Skeletal muscle tissue (tissue), 4 donors: ENCODE data around the gene SLC9A6. TPM values are rescaled to one million over a fixed set of nuclear protein-coding genes. Genes with fewer than 3 reads are reported as not detected.
"Not testable (repeated sequence)": the region's sequence is repeated elsewhere in the genome, so short reads cannot be mapped to it uniquely, and the experiment has no call there.

Experiments used
- H3K27ac ChIP-seq: one replicate; pipeline ENCODE4 v1.7.0; 2013; ENCODE audit warnings: mild to moderate bottlenecking, low read depth, low read length, inconsistent platforms
- H3K27me3 ChIP-seq, 3 donors: one replicate each; pipeline ENCODE4 v1.7.0; 2013; ENCODE audit warnings: low read length in 3 of 3; ENCODE audit not compliant: control insufficient read depth in 3 of 3, insufficient read depth in 3 of 3
- H3K36me3 ChIP-seq, 3 donors: one replicate each; pipeline ENCODE4 v1.7.0; 2013; ENCODE audit warnings: low read length in 3 of 3; ENCODE audit not compliant: control insufficient read depth in 3 of 3, insufficient read depth in 3 of 3
- H3K4me1 ChIP-seq, 3 donors: one replicate each; pipeline ENCODE4 v1.7.0; 2013; ENCODE audit warnings: low read length in 3 of 3, mild to moderate bottlenecking in 3 of 3; ENCODE audit not compliant: control insufficient read depth in 3 of 3, insufficient read depth in 3 of 3
- H3K4me3 ChIP-seq, 3 donors: one replicate each; pipeline ENCODE4 v1.7.0; 2013; ENCODE audit warnings: low read length in 3 of 3
- H3K9ac ChIP-seq, 3 donors: one replicate each; pipeline ENCODE4 v1.7.0; 2013; ENCODE audit warnings: low read length in 3 of 3, mild to moderate bottlenecking in 3 of 3, moderate library complexity in 2 of 3, low read depth in 1 of 3
- H3K9me3 ChIP-seq, 3 donors: one replicate each; pipeline ENCODE4 v1.7.0; 2013; ENCODE audit warnings: low read length in 3 of 3; ENCODE audit not compliant: control insufficient read depth in 3 of 3
- total RNA-seq: library from RNA; depleted of rRNA; stranded (reverse); fragments of >200 nt; gene quantifications from one replicate; pipeline ENCODE4 v1.2.3, GENCODE V29; 2014
- donor health status: Osteomylitis.

SLC9A6 gene
- total RNA-seq, 1 donor from 2014 or later: 12.5 TPM

DNA sequence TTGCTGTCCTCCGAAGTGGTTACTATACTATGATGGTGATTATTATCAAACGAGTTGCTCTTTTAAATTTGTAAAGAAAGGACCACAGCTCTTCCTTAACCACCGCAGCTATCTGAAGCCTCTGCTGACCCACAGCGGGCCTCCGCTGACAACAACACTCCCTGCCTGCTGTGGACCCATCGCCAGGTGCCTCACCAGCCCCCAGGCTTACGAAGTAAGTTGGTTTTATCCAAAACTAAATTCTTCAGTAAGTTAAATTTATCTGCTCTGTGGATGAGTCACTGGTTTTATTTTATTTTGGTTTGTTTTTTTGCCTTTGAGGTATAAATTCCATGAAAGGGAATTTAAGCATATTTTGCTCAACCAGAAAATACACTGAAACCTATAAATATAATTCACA lies 54.7 kb downstream of the SLC9A6 start:
- Histone ChIP-seq H3K4me1 (no peaks in the 10 kb centered on the region), H3K9me3 (no peaks in the 10 kb centered on the region), H3K4me3 (no peak overlapping the region), H3K27me3 (no peaks in the 10 kb centered on the region), H3K9ac (no peak overlapping the region), H3K36me3 (peaks cover 0 to 3% (median 0%) of the 10 kb centered on the region in 3 donors), H3K27ac (no peak overlapping the region)

DNA sequence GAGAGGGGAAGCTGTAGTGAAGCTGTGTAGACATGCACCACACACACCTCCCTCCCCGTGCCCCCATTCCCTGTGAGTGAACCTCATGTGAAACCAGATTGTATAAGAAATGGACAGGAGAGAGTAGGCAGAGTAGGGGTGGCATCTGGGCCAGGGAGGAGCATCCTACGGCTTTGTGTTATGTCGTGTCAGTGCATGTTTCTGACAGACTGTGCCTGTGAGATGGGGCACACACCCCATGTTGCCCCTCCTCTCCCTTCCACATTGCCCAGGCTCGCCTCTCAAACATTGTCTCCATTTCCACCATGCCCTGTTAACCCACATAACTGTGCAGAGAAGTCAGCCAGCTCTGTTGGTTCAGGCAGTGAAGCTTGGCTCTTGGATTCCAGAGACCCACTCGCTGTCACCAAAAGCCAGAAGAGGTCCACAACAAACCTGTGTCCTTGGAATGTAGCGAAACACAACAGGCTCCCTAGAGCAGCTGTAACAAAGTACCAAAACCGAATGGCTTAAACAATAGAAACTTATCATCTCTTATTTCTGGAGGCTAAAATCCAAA lies 56.1 kb downstream of the SLC9A6 start:
- no peaks in the 10 kb centered on the region for H3K4me1 ChIP-seq
- peaks cover 0 to 3% (median 0%) of the 10 kb centered on the region in 3 donors for H3K36me3 ChIP-seq
- H3K9me3 ChIP-seq: no peaks in the 10 kb centered on the region
- H3K4me3 ChIP-seq: no peak overlapping the region
- H3K27ac ChIP-seq: no peak overlapping the region
- no peaks in the 10 kb centered on the region for H3K27me3 ChIP-seq
- no peak overlapping the region for H3K9ac ChIP-seq

DNA sequence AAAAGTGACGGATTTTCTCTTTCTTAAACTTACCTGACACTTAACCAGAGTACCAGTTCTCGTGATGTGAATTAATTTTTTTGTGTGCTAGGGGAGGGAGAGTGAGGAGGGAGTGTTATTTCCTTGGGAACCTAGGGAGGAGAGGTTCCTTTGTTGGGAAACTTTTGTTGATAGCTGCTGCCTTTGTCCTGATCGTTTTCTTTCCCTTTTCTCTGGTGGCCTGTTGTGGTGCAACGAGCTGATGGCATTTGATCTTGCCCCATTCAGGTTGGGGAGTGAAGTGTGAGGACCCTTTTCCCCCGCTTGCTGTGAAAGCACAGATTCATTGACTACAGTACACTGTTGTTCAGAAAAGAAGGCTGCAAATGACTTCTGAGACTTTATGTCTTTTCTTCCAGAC lies 59.8 kb downstream of the SLC9A6 start:
- H3K27ac ChIP-seq: no peak overlapping the region
- no peak overlapping the region for H3K9ac ChIP-seq
- H3K36me3 ChIP-seq: peaks cover 0 to 3% (median 0%) of the 10 kb centered on the region in 3 donors
- no peak overlapping the region for H3K4me3 ChIP-seq
- peaks cover 3 to 8% (median 5%) of the 10 kb centered on the region in 3 donors for H3K4me1 ChIP-seq
- no peaks in the 10 kb centered on the region for H3K9me3 ChIP-seq
- peaks cover 0 to 3% (median 0%) of the 10 kb centered on the region in 3 donors for H3K27me3 ChIP-seq

DNA sequence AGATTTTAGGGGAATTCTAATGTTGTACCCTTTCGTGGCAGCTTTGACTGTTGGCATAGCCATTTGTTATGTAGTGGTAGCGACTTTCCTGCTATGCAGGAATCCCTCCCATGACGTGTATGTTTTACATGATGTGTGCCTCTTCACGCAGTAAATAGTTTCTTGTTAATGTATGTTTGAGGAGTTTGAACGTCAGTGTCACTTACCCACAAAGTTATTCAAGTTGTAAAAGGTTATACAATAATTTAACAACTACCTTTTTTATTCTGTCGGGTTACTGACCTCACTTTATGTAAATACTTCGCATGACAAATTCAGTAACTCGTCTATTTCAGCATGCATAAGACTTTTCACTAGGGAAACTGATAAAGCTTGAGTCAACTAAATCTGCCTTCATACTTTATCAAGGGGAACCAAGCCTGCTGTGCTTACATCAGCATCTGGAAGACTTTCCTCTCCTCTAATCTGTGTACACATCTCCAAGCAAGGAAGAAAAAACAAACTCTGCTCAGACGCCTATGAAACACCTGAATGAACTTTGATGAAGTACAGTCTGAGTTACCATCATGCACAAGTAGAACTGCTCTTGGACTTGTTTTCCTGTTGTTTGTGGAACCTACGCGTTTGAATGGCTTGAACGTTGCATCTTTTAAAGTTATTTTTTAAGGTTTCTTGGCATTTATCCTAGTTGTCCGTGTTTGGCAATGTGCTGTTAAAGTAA lies 61.2 kb downstream of the SLC9A6 start:
- H3K4me3 ChIP-seq: no peak overlapping the region

DNA sequence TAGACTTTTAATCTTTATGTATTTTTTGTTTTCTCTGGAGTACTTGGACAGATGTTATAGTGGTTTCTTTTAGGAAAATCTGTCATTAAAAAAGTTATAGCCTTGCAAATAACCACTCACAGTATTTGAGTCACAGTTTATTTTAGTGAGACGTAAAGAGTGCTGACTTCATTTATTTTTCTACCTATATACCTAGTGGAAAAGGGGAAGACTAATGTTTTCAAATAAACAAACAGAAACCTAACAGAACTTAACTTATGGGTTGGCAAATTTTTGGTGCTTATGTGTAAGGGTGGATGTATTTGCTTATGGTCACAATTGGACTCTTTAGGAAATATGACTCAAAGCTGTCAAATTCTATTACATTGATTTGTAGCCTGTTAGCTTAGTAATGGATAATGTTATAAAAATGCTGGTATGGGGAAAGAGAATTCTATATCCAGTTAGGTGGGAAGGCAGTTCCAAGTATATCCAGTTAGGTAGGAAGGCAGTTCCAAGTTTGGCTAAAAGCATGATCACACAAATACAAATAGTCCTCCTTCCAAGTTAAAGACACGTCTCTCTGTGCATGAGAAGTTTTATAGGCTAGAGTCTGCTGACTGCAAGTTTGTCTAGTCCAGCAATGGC lies 61.9 kb downstream of the SLC9A6 start:
- Histone ChIP-seq H3K9ac (no peak overlapping the region), H3K4me3 (no peak overlapping the region)

More for the DNA sequence above, 61.2 kb downstream of the SLC9A6 start:
- Histone ChIP-seq H3K36me3 (no peaks in the 10 kb centered on the region), H3K27me3 (peaks cover 0 to 3% (median 0%) of the 10 kb centered on the region in 3 donors), H3K9ac (no peak overlapping the region), H3K27ac (peak overlapping the region; percentile 33), H3K4me1 (peaks cover 3 to 8% (median 5%) of the 10 kb centered on the region in 3 donors), H3K9me3 (no peaks in the 10 kb centered on the region)

DNA sequence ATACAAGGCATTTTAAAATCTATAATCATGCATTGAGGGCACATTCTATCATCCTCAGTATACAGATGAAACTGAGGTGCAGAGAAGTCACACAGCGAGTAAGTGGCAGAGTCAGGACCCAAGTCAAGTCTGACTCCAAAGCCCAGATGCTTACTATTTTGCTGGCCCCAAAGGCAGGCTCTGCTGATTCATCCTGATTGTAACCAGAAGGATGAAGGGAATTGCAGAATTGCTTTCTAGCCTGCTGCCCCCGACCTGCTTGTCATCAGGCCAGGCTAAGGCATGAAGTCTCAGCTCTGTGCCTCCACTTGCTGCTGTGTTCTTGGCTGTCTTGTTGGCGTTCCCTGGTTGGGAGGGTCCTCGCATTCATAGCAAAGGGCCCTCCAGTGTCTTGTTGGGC lies 62.7 kb downstream of the SLC9A6 start:
- Histone ChIP-seq H3K27ac (peak overlapping the region; percentile 33), H3K36me3 (no peaks in the 10 kb centered on the region), H3K9ac (no peak overlapping the region)

More for the DNA sequence above, 61.9 kb downstream of the SLC9A6 start:
- Histone ChIP-seq H3K9me3 (no peaks in the 10 kb centered on the region), H3K27ac (peak overlapping the region; percentile 33), H3K4me1 (peaks cover 3 to 8% (median 5%) of the 10 kb centered on the region in 3 donors), H3K36me3 (no peaks in the 10 kb centered on the region), H3K27me3 (peaks cover 0 to 3% (median 0%) of the 10 kb centered on the region in 3 donors)

DNA sequence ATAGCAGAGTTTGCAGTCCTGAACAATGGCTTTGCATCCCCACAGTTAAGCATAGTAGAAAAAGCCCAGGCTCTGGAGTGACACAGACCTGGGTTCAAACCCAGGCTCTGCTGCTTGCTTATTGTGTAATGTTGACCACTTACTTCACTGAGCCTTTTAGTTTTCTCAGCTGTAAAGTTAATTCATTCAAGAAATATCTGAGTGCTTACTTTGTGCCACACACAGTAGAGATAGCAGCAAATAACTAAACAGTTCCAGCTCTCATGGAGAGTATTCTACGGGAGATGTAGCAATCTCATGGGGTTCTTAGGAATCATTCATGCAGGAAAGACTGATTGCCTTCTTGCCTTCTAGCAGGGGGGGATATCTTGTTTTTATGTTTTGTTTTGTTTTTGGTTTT lies 63.2 kb downstream of the SLC9A6 start:
- H3K4me1 ChIP-seq: peaks cover 3 to 8% (median 5%) of the 10 kb centered on the region in 3 donors
- no peaks in the 10 kb centered on the region for H3K9me3 ChIP-seq
- no peak overlapping the region for H3K27ac ChIP-seq
- no peak overlapping the region for H3K4me3 ChIP-seq
- H3K9ac ChIP-seq: no peak overlapping the region
- no peaks in the 10 kb centered on the region for H3K36me3 ChIP-seq
- H3K27me3 ChIP-seq: peaks cover 0 to 3% (median 0%) of the 10 kb centered on the region in 3 donors

More for the DNA sequence above, 62.7 kb downstream of the SLC9A6 start:
- no peaks in the 10 kb centered on the region for H3K9me3 ChIP-seq
- H3K4me1 ChIP-seq: peaks cover 3 to 8% (median 5%) of the 10 kb centered on the region in 3 donors
- H3K27me3 ChIP-seq: peaks cover 0 to 3% (median 0%) of the 10 kb centered on the region in 3 donors
- H3K4me3 ChIP-seq: no peak overlapping the region

DNA sequence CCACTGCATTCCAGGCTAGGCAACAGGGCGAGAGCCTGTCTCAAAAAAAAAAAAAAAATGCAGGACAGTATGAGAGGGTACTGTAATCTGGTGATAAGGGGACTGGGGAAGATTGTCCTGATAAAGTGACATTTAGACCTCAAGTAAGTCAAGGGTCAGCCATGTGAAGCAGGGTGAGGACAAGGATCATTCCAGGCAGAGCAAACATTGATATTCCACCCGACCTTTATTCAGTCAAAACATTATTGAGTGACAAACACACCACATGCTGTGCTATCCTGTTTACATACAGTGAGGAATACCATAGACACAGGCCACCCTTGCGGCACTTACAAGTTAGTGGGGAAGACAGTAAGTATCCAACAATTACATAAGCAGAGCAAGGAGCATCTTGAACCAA lies 64.4 kb downstream of the SLC9A6 start:
- Histone ChIP-seq H3K27me3 (peaks cover 0 to 3% (median 0%) of the 10 kb centered on the region in 3 donors), H3K36me3 (no peaks in the 10 kb centered on the region), H3K4me3 (no peak overlapping the region), H3K4me1 (peaks cover 3 to 8% (median 5%) of the 10 kb centered on the region in 3 donors), H3K9me3 (no peaks in the 10 kb centered on the region), H3K27ac (no peak overlapping the region), H3K9ac (no peak overlapping the region)

DNA sequence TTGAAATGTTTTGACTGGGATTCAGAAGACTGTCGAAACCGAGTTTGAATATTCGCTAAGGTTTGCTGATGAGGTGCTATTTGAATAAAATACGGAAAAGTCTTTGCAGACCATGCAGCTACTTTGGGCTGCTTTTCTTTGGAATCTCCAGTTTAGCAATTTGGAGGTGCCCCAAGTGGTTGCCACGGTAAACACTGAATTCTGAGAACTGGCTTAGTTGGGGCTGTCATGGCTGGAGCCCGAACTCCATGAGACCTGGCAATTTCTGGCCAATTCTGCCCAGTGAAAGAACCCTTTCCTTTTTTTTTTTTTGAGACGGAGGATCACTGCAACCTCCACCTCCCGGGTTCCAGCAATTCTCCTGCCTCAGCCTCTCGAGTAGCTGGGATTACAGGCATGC lies 65.6 kb downstream of the SLC9A6 start:
- not testable (repeated sequence) for H3K27me3 ChIP-seq, H3K4me3 ChIP-seq, H3K27ac ChIP-seq, H3K9ac ChIP-seq, H3K36me3 ChIP-seq, H3K9me3 ChIP-seq
- H3K4me1 ChIP-seq: peaks cover 5 to 14% (median 8%) of the 10 kb centered on the region in 3 donors

DNA sequence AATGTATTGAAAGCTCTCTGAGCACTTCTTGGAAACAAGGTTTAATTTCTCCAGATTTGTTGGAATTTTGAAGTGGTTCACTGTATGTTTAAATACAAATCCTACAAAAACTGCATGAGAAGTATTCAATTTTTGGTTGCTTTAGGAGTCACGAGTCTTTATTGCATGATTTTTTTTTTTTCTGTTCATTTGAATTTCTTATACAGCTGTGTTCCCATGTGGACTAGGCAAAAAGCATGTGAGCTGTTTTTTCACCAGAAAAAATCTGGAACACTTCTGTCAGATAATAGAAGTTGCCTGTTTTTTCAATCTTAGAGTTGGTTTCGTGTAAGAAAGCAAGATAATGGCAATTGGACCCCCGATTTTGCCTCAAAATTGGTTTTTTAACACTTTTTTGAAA lies 66.4 kb downstream of the SLC9A6 start:
- Histone ChIP-seq H3K4me3 (no peak overlapping the region), H3K9me3 (no peaks in the 10 kb centered on the region), H3K27ac (no peak overlapping the region), H3K36me3 (no peaks in the 10 kb centered on the region), H3K27me3 (peaks cover 0 to 3% (median 0%) of the 10 kb centered on the region in 3 donors), H3K4me1 (peaks cover 9 to 17% (median 13%) of the 10 kb centered on the region in 3 donors), H3K9ac (no peak overlapping the region)
